GM18517 (cell line): ENCODE data around the gene PPM1E.
"Not testable (repeated sequence)": the region's sequence is repeated elsewhere in the genome, so short reads cannot be mapped to it uniquely, and the experiment has no call there.

ENCODE experiments used
- ATAC-seq: cut with Tn5 transposase; IDR thresholded peaks from one replicate; pipeline ENCODE4 v1.9.1; 2021; ENCODE audit warnings: mild to moderate bottlenecking, moderate library complexity; ENCODE audit not compliant: unreplicated experiment

Gene PPM1E

DNA sequence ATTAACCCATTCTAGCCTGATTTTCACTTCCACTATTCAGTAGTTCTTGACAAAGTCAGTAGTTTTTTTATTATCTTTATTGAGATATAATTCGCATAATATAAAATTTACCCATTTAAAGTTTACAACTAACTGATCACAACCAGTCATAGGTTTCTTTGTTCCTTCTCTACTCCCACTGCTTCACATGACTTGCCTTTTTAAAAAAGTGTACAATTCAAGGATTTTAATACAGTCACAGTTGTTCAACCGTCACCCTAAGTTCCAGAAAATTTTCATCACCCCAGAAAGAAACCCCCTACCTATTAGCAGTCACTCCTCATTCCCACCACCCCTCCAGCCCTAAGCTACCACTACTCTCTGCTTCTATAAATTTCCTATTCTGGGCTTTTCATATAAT is 188.5 kb downstream of the PPM1E start:
- ATAC-seq = no peak

DNA sequence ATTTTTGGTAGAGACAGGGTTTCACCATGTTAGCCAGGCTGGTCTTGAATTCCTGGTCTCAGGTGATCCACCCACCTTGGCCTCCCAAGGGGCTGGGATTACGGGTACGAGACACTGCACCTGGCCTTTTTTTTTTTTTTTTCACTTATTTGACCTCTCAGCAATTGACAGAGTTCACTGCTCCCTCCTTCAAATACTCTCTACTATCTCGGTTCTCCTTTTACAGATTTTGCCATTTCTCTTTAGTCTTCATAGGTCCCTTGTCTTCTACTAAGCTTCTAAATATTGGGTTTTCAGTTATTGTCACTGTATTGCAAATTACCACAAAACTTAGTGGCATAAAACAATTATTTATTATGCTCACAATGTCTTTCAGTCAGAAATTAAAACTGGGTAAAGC is 191.8 kb downstream of the PPM1E start:
- no peak for ATAC-seq

DNA sequence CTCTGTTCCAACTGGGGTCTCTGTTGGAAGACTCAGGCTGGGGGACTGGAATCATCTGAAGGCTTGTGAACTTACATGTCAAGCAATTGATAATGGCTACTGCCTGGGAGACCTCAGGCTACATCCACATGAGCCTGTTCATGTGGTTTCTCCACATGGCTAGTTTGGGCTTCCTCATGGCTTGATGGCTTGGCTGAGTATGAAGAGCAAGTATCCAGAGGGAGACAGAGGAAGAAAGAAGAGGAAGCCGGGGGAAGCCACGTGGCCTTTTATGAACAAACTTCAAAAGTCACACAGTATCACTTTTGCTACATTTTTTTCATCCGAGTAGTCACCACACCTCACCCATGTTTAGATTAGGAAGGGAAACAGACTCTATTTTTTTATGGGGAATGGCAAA is 192.2 kb downstream of the PPM1E start:
- ATAC-seq = no peak

DNA sequence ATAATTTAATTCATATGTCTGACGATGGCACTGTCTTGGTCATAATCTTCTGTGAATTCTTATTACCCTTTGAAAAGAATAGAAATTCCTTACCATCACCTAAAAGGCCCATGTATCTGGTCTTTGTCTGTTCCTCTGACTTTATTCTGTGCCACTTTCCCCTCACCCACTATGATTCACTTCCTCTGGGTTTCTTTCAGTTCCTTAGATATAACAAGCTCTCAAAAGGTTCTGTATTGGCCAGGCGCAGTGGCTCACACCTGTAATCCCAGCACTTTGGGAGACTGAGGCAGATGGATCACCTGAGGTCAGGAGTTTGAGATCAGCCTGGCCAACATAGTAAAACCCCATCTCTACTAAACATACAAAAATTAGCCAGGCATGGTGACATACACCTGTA is 198.7 kb downstream of the PPM1E start:
- ATAC-seq = not testable (repeated sequence)

DNA sequence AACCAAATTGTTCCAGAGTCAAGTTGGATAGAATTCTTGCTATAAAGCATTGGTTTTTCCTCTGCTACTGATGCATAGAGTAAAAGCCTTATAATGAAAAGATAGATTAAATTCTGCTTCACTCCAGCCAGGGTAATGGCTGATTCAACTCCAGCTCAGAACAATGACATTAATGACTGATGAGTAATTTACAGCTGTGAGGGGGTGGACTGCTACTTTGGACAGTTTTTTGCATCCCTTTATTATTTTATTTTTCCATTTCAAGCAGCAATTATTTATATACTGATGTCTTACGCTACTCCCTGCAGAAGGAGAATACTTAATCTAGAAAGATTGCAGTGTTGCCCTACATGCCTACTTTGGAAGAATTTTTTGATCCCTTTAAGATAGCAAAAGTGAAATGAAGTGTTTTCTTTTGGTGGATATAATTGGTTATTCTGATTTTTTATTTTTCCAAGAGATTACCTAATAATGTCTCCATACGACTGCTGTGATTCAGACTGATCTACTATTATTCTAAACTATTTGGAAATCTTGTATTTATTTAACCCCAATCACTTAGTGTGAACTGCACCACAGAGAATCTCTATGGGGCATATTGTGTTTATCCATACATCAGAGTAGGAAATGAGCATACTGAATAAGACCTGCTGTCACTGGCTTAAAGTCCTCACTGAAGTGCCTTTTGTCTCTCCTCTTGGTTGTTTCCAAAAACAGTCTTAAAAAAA is 201.5 kb downstream of the PPM1E start:
- ATAC-seq = no peak

DNA sequence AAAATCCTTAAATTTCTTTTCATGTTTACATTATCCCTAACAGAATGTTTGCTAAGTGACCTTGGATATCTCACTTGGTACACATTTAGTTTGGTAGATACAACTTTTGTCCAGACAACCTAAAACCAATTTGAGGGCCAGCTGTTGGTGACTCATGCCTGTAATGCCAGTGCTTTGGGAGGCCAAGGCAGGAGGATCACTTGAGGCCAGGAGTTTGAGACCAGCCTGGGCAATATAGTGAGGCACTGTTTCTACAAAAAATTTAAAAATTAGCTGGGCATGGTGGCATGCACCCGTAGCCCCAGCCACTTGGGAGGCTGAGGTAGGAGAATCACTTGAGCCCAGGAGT is 202.0 kb downstream of the PPM1E start:
- not testable (repeated sequence) for ATAC-seq

DNA sequence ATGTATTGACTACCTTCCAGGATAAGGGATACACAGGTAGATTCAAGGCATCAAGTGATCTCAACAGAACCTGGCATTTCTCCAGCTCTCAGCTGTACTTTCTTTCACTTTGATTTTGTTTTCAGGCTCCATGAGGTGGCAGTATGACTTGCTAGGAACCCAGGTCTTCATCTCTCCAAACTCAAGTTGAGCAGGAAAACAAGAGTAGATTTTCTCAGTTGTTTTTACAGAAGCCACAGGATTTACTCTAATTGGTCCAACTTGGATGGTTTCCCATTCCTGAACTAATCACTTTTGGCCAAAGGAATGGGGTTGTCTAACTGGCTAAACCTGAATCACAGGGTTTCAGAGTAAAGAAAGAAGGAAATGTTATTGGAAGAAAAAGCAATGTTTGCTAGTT is 204.4 kb downstream of the PPM1E start:
- ATAC-seq = no peak

DNA sequence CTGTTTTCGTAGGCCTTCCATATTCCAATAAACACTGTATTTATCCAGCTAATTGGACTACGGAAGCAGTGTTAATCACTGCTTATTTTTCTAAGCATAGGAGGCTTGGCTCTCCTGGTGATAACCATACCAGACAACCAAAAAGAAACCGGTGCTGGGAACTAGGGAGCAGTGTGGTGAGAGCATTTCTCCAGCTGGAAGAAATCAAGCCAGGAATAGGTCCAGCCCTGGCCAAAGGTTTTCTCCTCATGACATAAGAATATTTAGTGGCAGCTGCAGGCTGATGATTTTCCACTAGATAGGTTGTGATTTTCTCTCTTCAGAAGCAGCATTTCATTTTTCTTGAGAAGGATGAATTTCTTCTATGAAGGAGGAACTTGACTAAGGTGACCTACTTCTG is 209.6 kb downstream of the PPM1E start:
- no peak for ATAC-seq

DNA sequence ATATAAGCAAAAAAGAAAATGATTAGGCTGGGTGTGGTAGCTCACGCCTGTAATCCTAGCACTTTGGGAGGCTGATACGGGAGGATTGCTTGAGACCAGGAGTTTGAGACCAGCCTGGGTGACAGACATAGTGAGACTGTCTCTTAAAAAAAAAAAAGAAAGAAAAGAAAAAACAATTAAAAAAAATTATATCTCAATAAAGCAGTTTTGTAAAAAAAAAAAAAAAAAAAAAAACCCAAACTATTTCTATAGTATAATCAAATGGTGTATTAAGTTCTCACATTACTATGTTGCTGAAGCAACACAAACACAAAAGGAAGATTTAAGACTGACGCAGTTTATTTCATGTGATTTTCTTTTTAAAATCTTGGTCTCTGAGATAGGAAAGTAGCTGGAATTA is 210.6 kb downstream of the PPM1E start:
- no peak for ATAC-seq

DNA sequence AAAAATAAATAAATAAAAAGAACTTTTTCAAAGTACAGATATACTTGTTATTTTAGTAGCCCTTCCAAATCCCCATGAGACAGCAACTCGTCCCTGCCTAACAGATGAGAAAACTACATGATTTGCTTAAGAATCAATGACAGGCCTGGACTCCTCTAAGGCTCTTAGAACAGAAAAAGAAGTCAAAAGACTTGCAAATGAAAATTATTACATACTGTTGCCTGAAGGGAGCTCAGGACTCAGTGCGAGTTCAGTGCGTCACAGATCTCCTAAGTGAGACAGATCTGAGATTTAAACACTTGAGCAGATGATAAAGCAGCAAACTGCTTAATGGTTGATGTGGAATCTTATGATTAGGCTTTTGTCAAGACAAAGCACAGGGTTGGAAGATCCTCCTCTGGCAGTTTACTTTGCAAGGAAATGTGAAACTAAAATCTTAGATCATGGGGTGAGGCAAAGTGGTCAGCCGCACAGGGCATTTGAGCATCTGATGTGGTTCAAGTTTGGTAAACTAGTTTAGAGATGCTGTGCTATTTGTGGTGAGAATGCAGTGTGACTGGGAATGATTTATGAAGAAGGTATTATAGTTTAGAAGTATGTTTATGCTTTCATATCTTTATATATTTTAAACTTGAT is 212.9 kb downstream of the PPM1E start:
- no peak for ATAC-seq

DNA sequence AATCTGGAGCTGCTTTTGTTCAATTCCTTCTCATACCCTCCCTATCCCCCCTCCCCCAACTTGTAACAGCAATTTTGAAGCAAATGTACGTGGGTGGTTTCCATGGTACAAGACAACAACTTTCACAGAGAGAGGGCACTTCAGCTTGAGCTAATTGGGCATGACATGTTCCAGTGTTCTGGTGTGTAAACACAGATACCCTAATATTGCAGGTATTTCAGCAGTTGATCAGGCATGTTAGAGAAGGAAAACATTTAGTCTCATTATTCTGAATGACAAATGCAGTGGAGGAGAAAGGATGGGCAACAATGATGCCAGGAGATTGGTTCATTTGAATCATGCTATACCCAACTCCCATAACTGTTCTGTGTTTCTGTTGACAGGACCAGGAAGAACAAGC is 213.5 kb downstream of the PPM1E start:
- ATAC-seq = no peak

DNA sequence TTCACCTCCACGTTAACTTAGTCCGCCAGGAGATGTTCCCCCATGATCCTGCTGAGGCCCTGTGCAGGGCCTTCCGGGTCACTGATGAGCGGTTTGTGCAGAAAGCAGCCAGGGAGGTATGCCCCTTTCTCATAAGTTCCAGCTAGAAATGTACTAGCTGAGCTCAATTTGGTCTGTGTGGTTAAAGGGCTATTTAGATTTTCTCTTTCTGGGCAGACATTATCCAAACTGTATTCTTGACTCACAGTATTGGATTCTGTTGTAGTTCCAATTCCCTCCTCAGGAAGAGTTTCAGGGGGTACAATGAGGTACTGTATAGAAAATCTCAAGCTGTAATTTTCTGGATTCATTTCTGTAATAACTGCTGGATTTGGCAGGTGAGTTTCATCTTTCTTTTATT is 214.0 kb downstream of the PPM1E start:
- no peak for ATAC-seq

DNA sequence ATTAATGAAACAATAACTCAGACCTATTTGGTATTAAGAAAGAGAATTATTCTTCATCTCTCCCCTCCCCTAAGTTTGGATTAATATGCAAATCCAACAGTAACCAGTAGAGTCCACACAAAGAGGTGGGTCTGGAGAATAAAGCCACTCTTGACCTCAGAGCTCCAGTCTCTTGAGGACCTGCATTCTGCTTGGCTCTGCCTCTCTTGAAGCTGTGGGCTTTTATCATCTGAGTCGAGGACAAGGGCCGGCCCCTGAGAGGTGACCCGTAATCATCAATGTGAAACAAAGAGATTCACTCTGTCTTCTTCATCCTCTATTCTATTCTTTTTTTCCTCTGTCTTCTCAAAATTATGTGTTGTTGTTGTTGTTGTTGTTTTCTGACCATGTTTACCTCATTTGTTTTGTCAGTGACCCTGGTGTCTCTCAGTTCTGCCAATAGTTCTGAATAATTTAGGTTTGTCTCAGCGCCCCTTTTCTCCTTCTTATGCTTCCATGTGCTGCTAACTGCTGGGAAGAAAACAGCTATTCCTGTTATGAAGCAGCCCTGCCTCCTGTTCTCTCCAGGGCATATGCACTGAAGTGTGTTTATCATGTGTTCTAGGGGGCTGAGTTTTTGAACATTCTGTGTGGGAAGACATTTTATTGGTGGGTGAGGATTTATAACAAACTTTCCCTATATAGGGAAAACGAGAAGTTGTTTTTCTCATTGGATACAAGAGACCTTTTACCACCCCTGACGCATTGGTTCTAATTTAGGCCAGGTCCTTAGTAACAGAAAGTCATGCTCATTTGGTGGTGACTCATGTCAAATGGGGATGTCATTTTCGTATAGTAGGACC is 215.2 kb downstream of the PPM1E start:
- no peak for ATAC-seq

DNA sequence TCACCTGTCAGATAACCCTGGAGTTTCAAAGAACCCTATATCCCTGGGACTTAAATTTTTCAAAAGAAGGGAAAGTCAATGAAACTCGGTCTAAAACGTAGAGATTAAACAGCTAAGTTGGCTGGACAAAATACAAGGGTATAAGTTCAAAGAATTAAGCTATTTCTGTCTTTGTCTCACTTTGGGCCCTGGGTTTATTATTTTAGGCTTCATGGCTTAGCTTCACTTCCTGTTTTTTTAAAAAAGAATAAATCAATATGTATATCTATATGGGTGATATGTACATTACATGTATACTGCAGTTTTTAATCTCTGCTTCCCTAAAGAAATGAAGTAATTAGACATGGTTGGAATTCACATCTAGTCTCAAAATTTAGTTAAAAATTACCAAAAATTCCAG is 218.7 kb downstream of the PPM1E start:
- ATAC-seq = no peak

DNA sequence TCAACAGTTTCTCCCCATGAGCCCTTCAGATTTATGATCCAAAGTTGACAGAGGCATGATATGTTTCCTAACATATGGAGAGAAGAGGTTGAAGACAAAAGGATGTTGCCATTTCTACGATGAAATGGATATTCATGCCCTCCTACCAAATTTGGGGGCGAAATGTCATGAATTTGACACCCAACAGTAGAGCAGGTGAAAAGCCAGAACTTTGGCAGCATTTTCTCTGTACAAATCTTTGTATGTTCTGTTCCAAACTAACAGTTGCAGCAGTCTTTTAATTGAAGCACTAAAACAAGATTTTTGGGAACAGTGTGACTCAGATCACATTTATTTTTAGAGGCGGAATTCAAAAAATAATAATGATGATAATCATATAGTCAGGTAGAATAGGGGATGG is 220.9 kb downstream of the PPM1E start:
- ATAC-seq = no peak

DNA sequence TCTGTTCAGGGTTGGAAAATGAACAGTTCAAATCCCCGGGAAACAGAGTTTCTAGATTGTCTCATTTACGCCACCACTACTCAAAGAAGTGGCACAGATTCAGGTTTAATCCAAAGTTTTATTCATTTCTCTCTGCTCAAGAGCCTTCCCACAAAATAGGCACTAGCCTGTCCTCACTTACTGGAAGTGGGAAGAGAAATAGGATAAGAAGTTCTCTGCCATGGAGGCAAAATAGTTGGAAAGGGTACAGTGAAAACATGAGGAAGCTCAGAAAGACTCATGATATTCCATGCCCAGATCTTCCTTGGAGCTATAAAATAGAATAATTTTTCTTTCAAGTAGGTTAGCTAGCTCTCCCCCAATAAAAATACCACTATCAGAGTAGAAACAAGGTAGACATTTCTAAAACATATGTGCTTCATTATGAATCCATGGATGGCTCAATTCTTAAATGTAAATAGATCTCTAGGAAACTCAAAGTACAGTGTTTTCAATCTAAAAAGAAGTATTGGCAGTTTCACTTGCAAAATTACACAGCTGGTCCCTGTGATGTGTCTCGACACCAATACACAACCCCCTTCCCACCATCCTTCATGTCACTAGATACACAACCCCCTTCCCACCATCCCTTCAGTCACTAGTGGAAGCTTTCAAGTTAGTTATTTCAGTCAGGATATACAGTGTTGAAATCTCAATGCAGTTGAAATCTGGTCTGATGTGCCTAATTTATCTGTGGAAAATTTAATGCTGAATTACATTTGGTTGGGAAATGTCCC is 225.2 kb downstream of the PPM1E start:
- ATAC-seq = no peak

DNA sequence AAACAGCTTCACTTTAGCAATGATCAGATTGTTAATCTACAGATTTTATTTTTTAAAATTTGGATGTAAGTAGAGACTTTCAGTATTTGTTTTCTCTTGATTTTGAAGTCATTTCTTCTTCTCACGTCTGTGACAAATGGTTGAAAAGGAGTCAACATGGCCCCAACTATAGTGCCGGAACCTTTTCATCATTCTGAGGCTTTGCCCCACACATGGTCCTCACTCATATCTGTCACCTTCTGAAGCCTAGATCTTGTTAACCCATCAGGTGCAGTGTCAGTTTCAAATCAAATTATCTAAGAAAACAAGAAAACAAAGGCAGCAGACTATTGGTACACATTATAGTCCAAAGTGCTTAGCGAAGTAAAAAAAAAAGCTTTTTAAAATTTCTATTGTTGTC is 227.0 kb downstream of the PPM1E start:
- no peak for ATAC-seq

DNA sequence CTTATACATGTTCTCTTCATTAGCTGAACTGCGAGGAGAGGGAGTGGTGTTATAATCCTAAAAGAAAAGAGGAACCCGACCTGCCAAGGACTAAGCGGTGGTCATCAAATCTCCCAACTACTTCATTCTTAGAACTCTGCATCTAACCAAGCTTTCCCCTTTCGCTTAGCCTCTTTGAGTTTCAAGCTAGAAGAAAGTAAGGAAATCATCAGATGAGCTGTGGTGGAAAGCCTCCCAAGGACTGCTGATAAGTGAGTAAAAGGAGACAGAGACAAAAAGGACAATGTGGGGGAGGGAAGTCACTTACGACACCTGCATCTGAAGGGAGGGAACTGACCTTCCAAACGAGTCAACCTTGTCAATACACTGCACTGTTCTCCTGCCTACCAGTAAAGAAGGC is 229.7 kb downstream of the PPM1E start:
- ATAC-seq = no peak

DNA sequence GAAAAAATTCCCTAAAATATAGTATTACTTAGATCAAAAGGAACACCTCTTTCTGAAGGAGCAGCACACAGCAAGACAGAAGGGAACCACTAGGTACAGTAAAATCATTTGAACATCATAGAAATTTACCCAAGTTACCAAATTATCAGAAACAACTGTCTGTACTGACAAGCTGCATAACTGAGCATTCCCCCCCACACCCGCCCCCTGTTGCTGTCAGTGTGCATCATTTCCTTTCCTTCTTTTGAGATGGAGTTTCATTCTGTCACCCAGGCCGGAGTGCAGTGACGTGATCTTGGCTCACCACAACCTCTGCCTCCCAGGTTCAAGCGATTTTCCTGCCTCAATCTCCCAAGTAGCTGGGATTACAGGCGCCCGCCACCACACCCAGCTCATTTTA is 230.3 kb downstream of the PPM1E start:
- no peak for ATAC-seq

DNA sequence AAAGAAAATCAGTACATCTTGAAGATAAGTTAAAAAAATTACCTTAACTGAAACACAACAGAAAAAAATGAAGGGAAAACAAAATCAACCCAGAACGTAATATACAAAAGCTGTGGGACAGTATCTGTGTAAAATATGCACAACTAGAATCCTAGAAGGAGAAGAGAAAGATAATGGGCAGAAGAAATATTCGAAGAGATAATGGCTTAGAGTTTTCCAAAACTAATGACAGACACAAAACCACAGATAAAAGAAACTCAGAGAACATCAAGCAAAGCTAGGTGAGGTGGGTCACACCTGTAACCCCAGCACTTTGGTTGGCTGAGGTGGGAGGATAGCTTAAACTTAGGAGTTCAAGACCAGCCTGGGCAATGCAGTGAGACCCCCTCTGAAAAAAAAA is 234.0 kb downstream of the PPM1E start:
- ATAC-seq = no peak

DNA sequence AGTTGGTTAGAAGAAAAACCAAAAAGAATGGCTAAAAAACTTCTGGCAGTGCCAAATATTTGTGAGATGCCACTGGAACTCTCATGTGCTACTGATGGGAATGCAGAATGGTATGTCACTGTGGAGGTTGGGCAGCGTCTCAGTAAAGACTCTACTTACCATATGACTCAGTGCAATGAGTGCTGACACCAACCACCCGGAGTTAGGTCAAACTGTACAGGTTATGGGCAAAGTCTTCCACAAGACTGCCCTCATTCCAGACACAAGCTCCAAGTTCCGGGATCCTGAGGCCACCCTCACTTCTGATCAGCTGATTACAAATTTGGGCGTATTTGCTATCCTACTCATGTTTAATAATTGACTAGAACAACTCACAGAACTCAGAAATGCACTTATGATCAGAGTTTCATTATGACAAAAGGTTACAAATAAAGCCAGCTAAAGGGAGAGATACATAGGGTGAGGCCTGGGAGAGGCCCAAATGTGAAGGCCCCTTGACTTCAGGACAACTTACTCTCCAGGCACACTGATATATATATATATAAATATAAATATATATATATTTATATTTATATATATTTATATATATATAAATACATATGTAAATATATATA is 236.2 kb downstream of the PPM1E start:
- ATAC-seq = peak; percentile 89
